GM21447 (cell line): ENCODE data around the gene PAK5.

Source experiments
- ATAC-seq: cut with Tn5 transposase; IDR thresholded peaks from one replicate; pipeline ENCODE4 v1.9.1; 2021; ENCODE audit not compliant: unreplicated experiment

The PAK5 gene

GRCh38 chr20:9626357-9626756 is 212.5 kb downstream of the PAK5 start:
- no peak for ATAC-seq

DNA sequence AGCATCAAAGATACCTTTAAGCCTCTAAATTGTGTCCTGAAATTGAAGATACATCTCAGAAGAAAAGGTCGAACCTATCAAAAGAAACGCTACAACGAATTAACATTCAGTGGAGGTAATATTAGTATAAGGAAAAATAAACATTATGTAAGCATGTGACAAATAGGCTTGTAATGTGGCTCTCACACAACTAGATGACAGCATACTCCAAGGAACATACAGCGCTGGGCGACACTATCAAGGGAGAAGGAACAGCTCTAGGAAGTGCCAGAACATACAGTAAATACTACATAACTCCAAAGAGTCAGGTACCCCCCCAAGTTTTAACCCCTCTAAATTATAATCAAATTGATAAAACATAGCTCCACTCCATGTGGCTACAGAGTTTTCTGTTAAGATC is 220.9 kb downstream of the PAK5 start:
- no peak for ATAC-seq

DNA sequence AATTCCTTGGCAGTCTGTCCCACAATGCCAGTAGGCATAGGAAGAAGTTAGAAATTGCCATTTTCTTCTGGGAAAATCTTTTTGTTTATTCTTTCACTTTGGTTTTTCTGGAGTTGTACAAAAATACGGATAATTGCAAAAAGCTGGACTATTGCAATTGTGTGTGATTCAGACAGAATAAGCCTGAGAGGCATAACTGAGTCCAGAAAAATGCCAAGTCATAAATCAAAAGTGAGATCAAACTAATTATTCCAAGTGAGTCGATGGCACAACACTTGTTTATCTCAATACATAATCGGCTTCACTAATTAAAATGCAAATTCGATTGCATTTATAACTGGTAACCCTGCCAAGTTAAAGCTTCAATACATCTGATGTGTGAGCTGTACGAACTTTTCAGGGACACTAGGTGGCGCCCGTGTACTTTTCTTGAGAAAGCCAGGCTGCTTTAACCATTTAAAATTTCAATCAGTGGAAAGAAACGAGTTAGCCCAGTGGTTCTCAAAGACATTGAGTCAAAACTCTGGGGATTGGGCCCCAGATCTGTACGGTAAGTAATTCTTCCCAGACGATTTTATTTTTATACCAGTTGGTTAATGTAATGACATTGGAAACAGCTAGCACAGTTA is 221.9 kb downstream of the PAK5 start:
- ATAC-seq, result no peak

GRCh38 chr20:9616455-9616805 is 222.4 kb downstream of the PAK5 start:
- peak; percentile 12 for ATAC-seq

DNA sequence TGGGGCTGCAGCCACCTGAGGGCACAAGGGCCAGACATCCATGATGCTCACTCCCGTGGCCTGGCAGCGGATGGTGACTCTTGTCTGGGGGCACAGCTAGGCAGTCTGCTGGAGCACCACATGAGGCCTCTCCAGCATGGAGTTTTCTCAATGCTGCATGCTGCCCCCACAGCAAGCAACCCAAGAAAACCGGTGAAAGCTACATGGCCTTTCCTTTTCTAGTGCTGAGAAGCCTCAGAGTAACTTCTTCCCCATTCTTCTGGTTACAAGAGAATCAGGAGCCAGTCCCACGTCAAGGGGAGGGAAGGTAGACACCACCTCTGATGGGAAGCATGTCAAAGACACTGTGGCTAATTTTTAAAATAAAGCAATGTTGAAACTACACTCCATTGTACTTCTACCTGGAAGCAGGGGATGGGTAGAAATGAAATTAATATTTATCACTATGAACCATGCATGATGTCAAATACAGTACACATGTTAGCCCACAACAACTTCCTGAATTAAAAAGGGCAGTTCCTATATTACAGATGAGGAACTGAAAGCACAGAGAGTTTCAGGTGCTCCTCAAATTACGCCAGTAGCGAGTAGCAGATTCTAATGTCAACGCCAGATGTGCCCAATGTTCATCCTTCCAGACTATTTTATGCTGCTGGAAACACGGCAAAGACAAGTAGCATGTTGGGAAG is 223.0 kb downstream of the PAK5 start:
- peak; percentile 97 for ATAC-seq

DNA sequence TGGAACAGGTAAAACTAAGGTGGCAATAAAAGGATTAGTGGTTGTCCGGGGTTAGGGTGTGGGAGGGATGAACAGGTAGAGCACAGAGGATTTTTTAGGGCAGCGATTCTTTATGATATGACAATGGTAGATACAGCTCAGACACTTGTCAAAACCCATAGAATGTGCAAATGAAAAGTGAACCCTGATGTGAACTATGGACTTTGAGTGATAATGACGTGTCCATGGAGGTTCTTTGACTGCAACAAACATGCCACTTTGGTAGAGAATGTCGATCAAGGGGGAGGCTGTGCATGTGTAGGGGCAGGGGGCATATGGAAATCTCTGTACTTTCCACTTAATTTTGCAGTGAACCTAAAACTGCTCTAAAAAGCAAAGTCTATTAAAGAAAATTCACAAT is 223.8 kb downstream of the PAK5 start:
- no peak for ATAC-seq

DNA sequence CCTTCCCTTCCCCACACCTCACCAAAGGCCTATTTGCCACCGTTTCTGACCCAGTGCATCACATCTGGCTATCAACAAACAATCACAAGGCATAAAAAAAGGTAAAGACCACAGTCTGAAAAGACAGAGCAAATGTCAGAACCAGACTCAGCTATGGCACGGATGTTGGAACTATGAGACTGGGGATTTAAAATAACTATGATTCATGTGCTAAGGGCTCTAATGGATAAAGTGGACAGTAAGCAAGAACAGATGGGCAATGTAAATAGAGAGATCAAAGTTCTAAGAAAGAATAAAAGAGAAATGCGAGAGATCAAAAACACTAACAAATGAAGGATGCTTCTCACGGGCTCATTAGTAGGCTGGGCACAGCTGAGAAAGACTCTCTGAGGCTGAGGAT is 225.0 kb downstream of the PAK5 start:
- ATAC-seq, result no peak

DNA sequence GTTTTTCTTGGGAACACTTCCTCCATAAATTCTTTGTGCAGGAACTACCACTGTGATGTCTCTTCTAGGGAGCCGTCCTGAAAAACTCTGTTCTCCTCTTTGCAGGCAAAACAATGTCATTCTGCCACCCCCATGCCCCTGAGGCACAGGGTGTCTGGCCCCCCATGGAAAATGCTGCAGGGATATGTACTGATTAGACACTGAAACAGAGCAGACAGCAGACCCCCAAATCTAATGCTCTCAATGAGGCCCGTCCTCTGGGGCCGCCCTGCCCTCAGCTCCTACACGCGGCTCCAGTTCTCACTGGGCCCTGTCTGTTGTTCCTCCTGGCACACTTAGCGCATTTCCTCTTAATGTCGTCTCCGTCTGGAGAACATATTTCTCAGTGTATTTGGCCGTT is 227.0 kb downstream of the PAK5 start:
- no peak for ATAC-seq

- no peak for ATAC-seq
These were observed 228.2 kb downstream of the PAK5 start for GRCh38 chr20:9610665-9611064.

- peak; percentile 68 for ATAC-seq
These were observed 228.9 kb downstream of the PAK5 start for GRCh38 chr20:9609887-9610502.

GRCh38 chr20:9608639-9609340 is 230.1 kb downstream of the PAK5 start:
- ATAC-seq, result no peak

GRCh38 chr20:9602847-9603183 is 236.1 kb downstream of the PAK5 start:
- no peak for ATAC-seq

DNA sequence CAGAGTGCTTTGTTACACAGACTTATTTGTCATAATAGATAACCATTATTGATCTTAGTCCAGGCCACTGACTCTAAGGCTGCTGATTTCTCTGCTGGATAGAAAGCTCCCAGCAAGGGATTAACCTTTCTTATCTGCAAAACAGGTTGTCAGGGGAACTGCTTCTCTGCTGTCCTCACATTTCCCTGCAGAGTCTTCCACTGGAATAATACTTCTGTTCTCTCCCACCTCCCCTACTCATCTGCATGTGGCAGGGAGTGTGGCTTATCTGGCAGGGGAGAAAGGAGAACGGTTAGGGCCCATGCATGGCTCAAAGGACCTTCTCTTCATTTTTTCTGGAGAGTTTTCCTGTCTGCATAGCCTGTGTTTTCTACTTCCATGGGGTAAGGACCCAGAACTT is 238.3 kb downstream of the PAK5 start:
- no peak for ATAC-seq

- no peak for ATAC-seq
These were observed 241.3 kb downstream of the PAK5 start for GRCh38 chr20:9597547-9597946.

DNA sequence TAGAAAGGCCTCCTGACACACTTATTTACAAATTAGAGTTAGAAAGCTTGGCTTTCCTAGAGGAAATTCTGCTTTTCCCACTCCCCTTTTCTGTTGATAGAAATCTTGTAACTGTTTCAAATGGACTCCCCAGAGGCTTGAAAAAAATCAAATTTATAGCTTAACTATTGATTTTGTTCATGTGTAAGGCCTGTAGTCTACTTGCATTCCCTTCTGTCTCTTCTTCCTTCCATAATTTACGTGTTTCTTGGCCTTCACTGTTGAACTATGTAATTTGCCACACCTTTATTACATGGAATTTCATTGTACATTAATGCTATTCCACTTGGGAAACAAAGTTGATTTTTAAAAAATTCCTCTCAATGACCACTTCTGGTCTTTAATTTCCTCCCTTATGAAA is 243.1 kb downstream of the PAK5 start:
- no peak for ATAC-seq

DNA sequence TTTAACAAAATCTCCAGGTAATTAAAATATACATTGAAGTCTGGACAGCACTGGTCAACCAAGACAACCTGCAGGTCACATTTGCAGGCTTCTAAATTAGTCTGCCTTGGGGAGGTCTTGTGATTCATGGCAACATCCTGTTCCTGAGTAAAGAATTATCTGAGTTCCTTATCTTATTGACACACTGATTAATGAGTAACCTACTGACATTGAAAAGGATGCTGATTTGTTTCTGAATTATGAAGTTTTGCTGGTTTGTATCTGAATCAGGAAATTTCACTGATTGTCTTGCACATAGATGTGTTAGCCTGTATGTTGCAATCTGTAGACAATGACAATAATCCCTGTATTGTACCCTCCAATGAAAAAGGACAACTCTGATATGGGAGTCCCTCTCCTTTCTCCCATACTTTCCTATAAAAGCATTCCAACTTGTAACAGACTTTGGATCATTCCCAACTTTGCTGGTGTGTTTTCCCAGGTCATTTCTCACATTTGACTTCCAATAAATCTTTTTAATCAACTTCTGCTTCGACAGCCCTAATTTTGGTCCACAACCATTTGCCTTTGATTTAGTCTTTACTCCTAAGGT is 244.5 kb downstream of the PAK5 start:
- no peak for ATAC-seq

- ATAC-seq, result no peak
These were observed 246.5 kb downstream of the PAK5 start for GRCh38 chr20:9592419-9592818.

DNA sequence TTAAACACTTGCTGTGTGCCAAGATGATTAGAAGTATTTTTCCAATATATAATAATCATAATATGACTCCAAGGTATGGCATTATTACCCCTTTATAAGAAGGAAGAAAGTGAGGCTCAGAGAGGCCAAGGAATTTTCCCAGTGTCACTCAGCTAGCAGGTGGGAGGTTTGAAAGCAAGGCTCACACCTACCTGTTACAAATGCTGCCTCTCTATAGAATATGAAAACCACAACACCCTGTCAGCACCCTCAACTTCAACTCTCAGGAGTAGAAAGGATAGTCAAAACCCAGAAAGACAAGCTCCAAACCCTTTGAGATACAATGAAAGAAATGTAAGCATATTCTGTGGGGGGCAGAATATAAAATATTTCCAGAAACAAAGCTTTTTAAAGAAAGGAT is 247.8 kb downstream of the PAK5 start:
- ATAC-seq, result no peak

- no peak for ATAC-seq
These were observed 248.7 kb downstream of the PAK5 start for GRCh38 chr20:9590189-9590588.

GRCh38 chr20:9588706-9589105 is 250.2 kb downstream of the PAK5 start:
- ATAC-seq, result no peak

GRCh38 chr20:9583151-9583550 is 255.7 kb downstream of the PAK5 start:
- no peak for ATAC-seq

DNA sequence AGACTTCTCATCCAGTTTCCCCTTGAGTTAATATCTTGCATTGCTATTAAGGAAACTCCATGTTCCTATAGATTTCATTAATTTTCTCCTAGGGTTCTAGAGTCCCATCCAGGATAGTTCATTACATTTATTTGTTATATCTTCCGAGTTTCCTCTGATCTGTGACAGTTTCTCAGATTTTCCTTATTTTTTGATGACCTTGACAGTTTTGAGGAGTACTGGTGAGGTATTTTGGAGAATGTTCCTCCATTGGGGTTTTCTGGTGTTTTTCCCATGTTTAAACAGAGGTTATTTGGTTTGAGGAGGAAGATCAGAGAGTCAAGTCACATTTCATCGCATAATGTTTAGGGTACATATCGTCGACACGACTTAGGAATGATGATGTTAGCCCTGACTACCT is 256.7 kb downstream of the PAK5 start:
- ATAC-seq, result no peak
